Endothelial cell of umbilical vein (primary cell): ENCODE measurements around the gene ITPR1.

ENCODE experiments used
- CTCF ChIP-seq, 2 donors: IDR thresholded peaks; 1 replicate in 1 of 2; 2 replicates in 1 of 2; pipeline ENCODE4 v1.5.1; 2011; ENCODE audit warnings: low read length in 2 of 2, mild to moderate bottlenecking in 2 of 2, moderate library complexity in 2 of 2, control low read depth in 1 of 2, inconsistent platforms in 1 of 2, low read depth in 1 of 2; ENCODE audit not compliant: insufficient read depth in 1 of 2; ENCODE audit errors: extremely low read depth in 1 of 2
- EZH2 ChIP-seq: IDR thresholded peaks from 2 replicates; pipeline ENCODE4 v1.6.1; 2012; ENCODE audit warnings: borderline replicate concordance, low read depth, mild to moderate bottlenecking, moderate library complexity, low read length, inconsistent platforms; ENCODE audit not compliant: severe bottlenecking
- GATA2 ChIP-seq: IDR thresholded peaks from 2 replicates; pipeline ENCODE4 v1.7.0; 2011; ENCODE audit warnings: low read depth, mild to moderate bottlenecking, moderate library complexity, mixed read lengths, low read length; ENCODE audit not compliant: insufficient read length, insufficient read depth
- JUN ChIP-seq: IDR thresholded peaks from 2 replicates; pipeline ENCODE4 v1.6.1; 2011; ENCODE audit warnings: borderline replicate concordance, low read depth; ENCODE audit not compliant: insufficient read length, insufficient read depth
- MAX ChIP-seq: IDR thresholded peaks from 2 replicates; pipeline ENCODE4 v1.6.1; 2011; ENCODE audit not compliant: insufficient read depth, insufficient read length
- MYC ChIP-seq: IDR thresholded peaks from one replicate; pipeline ENCODE4 v1.6.1; 2011; ENCODE audit warnings: mild to moderate bottlenecking, low read depth, low read length
- POLR2A ChIP-seq: IDR thresholded peaks from 2 replicates; pipeline ENCODE4 v1.6.1; 2012; ENCODE audit warnings: low read depth, mild to moderate bottlenecking, control low read depth, low read length
- POLR2AphosphoS5 ChIP-seq: IDR thresholded peaks from 2 replicates; pipeline ENCODE4 v1.6.1; 2012; ENCODE audit warnings: low read depth, mild to moderate bottlenecking, control low read depth, low read length, moderate library complexity; ENCODE audit not compliant: insufficient read depth

GRCh38 chr3:4627651-4628375 is 134.7 kb downstream of the ITPR1 start:
- no peak for TF ChIP-seq CTCF (IDR thresholded peaks at IDR 0.05; ENCODE audit: extremely low read depth in 1 of 2, insufficient read depth in 1 of 2, low read depth in 1 of 2, low read length in 2 of 2)
- no peak for TF ChIP-seq GATA2
- no peak for TF ChIP-seq POLR2A
- no peak for TF ChIP-seq MYC
- no peak for TF ChIP-seq EZH2
- no peak for TF ChIP-seq POLR2AphosphoS5
- no peak for TF ChIP-seq MAX
- TF ChIP-seq JUN: no peak
